Endothelial cell of umbilical vein (primary cell): Measurements from ENCODE around the gene EIF2AK2. TPM values are rescaled to one million over a fixed set of nuclear protein-coding genes. Genes with fewer than 3 reads are reported as not detected.

Source experiments
- BruUV-seq: library from RNA; stranded (reverse); fragments of 400-500 nt; replicated peaks from 2 replicates; lab custom pipeline; 2021; lab: Mats Ljungman, UMichigan
- CTCF ChIA-PET: fragments of 300-600, 350-600 bp; sonication (Branson Sonifier 250); formaldehyde crosslinking; loops from one replicate; lab custom pipeline; 2021; ENCODE audit warnings: antibody characterized with exemption, inconsistent platforms; lab: Charles Lee
- POLR2A ChIA-PET: fragments of 300-600, 350-600 bp; sonication (Branson Sonifier 250); formaldehyde crosslinking; loops from one replicate; lab custom pipeline; 2021; ENCODE audit warnings: antibody characterized with exemption, inconsistent platforms; lab: Charles Lee
- DNase-seq: peaks from one replicate; pipeline ENCODE4 v3.0.0-alpha.2; 2011; ENCODE audit warnings: low read depth, low spot score
- FAIRE-seq: peaks from 2 replicates; lab custom pipeline; 2011; peaks lifted over from hg19 to GRCh38; lab: Jason Lieb, UNC
- H2AFZ ChIP-seq: 2 replicates; pipeline ENCODE4 v1.6.0; 2012; ENCODE audit warnings: low read depth, low read length, control low read depth, inconsistent platforms
- H3K27ac ChIP-seq: 2 replicates; pipeline ENCODE4 v1.5.1; 2011; ENCODE audit warnings: low read depth, mild to moderate bottlenecking, control low read depth, low read length, moderate library complexity; ENCODE audit not compliant: insufficient read depth
- H3K27me3 ChIP-seq, 2 experiments: 2 replicates each; pipeline versions ENCODE4 v1.6.0 to v1.6.1; 2011; ENCODE audit warnings: low read length in 2 of 2, mixed read lengths in 1 of 2; ENCODE audit not compliant: control insufficient read depth in 2 of 2, insufficient read depth in 2 of 2
- H3K36me3 ChIP-seq, 2 experiments: 2 replicates in 1 of 2; 3 replicates in 1 of 2; pipeline ENCODE4 v1.5.1; 2011; ENCODE audit warnings: low read length in 2 of 2, mild to moderate bottlenecking in 1 of 2, moderate library complexity in 1 of 2; ENCODE audit not compliant: control insufficient read depth in 2 of 2, insufficient read depth in 2 of 2; ENCODE audit errors: extremely low read depth in 1 of 2
- H3K4me1 ChIP-seq: 3 replicates; pipeline ENCODE4 v1.5.1; 2011; ENCODE audit warnings: mild to moderate bottlenecking, low read length; ENCODE audit not compliant: control insufficient read depth, insufficient read depth; ENCODE audit errors: extremely low read depth
- H3K4me2 ChIP-seq: 2 replicates; pipeline ENCODE4 v1.6.1; 2011; ENCODE audit warnings: low read length, control low read depth, mixed read lengths; ENCODE audit not compliant: insufficient read depth
- H3K4me3 ChIP-seq, 3 experiments: fragments of 200-600 bp in 1 of 3; sonication (generic), shearing (Covaris generic) in 1 of 3; replicated peaks in 1 of 3; 2 replicates each; pipeline ENCODE4 v1.5.1; 2011 to 2016; ENCODE audit warnings: control low read depth in 3 of 3, low read length in 3 of 3, mild to moderate bottlenecking in 2 of 3, inconsistent platforms in 1 of 3, low read depth in 1 of 3, moderate library complexity in 1 of 3; ENCODE audit not compliant: insufficient read depth in 1 of 3
- H3K79me2 ChIP-seq: 2 replicates; pipeline ENCODE4 v1.6.0; 2012; ENCODE audit warnings: low read length, inconsistent platforms; ENCODE audit not compliant: control insufficient read depth, insufficient read depth
- H3K9ac ChIP-seq: replicated peaks from 2 replicates; pipeline ENCODE3; 2011; ENCODE audit warnings: low read length, control low read depth; ENCODE audit not compliant: insufficient read depth; ENCODE audit errors: extremely low read depth
- H3K9me1 ChIP-seq: replicated peaks from 3 replicates; pipeline ENCODE4 v1.6.0; 2011; ENCODE audit warnings: mild to moderate bottlenecking, low read length; ENCODE audit not compliant: control insufficient read depth, insufficient read depth; ENCODE audit errors: extremely low read depth
- H3K9me3 ChIP-seq: replicated peaks from 2 replicates; pipeline ENCODE4 v1.5.1; 2012; ENCODE audit warnings: low read length, inconsistent platforms; ENCODE audit not compliant: control insufficient read depth, insufficient read depth
- H4K20me1 ChIP-seq: replicated peaks from 2 replicates; pipeline ENCODE3; 2011; ENCODE audit warnings: mild to moderate bottlenecking, low read length; ENCODE audit not compliant: control insufficient read depth, insufficient read depth; ENCODE audit errors: extremely low read depth
- EZH2 ChIP-seq: IDR thresholded peaks from 2 replicates; pipeline ENCODE4 v1.6.1; 2012; ENCODE audit warnings: borderline replicate concordance, low read depth, mild to moderate bottlenecking, moderate library complexity, low read length, inconsistent platforms; ENCODE audit not compliant: severe bottlenecking
- GATA2 ChIP-seq: IDR thresholded peaks from 2 replicates; pipeline ENCODE4 v1.7.0; 2011; ENCODE audit warnings: low read depth, mild to moderate bottlenecking, moderate library complexity, mixed read lengths, low read length; ENCODE audit not compliant: insufficient read length, insufficient read depth
- MAX ChIP-seq: IDR thresholded peaks from 2 replicates; pipeline ENCODE4 v1.6.1; 2011; ENCODE audit not compliant: insufficient read depth, insufficient read length
- MYC ChIP-seq: IDR thresholded peaks from one replicate; pipeline ENCODE4 v1.6.1; 2011; ENCODE audit warnings: mild to moderate bottlenecking, low read depth, low read length
- dilution Hi-C: fragments of 300-500 bp; cut with MboI; formaldehyde crosslinking; loops from one replicate; pipeline ENCODE4 v1.15.0; 2019; ENCODE audit warnings: low sequenced_read_pairs; ENCODE audit not compliant: extremely low pct_ligation_motif_present
- intact Hi-C: fragments of 100-400 bp; cut with micrococcal nuclease; formaldehyde crosslinking; loops from one replicate; pipeline ENCODE4 v1.10.0; 2022
- polyA plus RNA-seq, 4 experiments: library from polyadenylated mRNA; depleted of rRNA in 3 of 4; stranded (reverse) in 3 of 4; unstranded in 1 of 4; fragments of >200 nt; gene quantifications; 2 replicates each; pipeline versions ENCODE4 v1.2.1 to v1.2.3, GENCODE V29; 2011 to 2012; ENCODE audit warnings: missing spikeins in 1 of 4
- total RNA-seq: library from RNA; stranded (reverse); gene quantifications from 2 replicates; pipeline ENCODE4 v1.2.3, GENCODE V29; 2021

Gene EIF2AK2
- total and polyA plus RNA-seq, 2 donors (not counting 3 experiments of a cell fraction or from before 2014, with no cell fraction given) = 8.0 to 41.1 TPM

DNA sequence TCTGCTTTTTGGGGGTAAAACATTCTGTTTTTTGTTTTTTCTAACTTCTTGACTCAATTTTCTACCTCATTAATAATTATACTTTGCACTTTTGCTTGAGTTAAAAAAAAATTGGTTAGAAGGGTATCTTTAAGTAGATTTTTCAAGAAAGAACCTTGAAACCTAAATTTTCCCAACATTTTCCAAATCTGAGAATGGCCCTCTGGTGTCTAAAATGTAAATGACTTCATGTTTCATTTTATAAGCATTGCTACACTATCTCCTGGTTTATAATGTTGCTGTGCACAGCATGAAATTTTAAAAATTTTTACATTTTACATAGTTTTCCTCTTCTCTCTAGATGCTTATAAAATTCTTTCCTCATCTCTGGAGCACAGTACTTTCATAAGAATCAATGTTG lies 14.2 kb downstream of the EIF2AK2 start:
- DNase-seq (no peak), FAIRE-seq (no peak)
- Histone ChIP-seq H3K4me1 (no peaks in the 10 kb centered on the region), H3K36me3 (peaks cover 9 to 24% of the 10 kb centered on the region in 2 experiments), H3K79me2 (no peaks in the 10 kb centered on the region), H3K4me3 (no peak overlapping the region), H3K4me2 (no peak overlapping the region), H3K27ac (no peak overlapping the region), H3K27me3 (no peaks in the 10 kb centered on the region), H3K9ac (no peak overlapping the region), H4K20me1 (no peaks in the 10 kb centered on the region), H2AFZ (no peak overlapping the region), H3K9me3 (no peaks in the 10 kb centered on the region), H3K9me1 (no peaks in the 10 kb centered on the region)
- BruUV-seq = no TSS peak
- POLR2A ChIA-PET = no interaction called here
- intact Hi-C loops (no loop called here), dilution Hi-C loops (no loop called here)
- TF ChIP-seq MYC (no peak), GATA2 (no peak)
- CTCF ChIA-PET = interaction anchor here (1.2 kb wide), 1 partner anchor 14 kb away, joined by 3 read pairs; the partner anchor contains the start of gene EIF2AK2

- TF ChIP-seq MAX (no peak), MYC (no peak), EZH2 (no peak)
- no peaks in the 10 kb centered on the region for H3K79me2 ChIP-seq
- H3K4me2 ChIP-seq = no peak overlapping the region
- no peaks in the 10 kb centered on the region for H3K27me3 ChIP-seq
- dilution Hi-C loops = no loop called here
- CTCF ChIA-PET = no interaction called here
- no peaks in the 10 kb centered on the region for H3K9me1 ChIP-seq
- FAIRE-seq = no peak
- H2AFZ ChIP-seq = no peak overlapping the region
- peaks cover 12 to 20% of the 10 kb centered on the region in 2 experiments for H3K36me3 ChIP-seq
- H4K20me1 ChIP-seq = no peaks in the 10 kb centered on the region
- POLR2A ChIA-PET = no interaction called here
- no peak for DNase-seq
- no peak overlapping the region for H3K4me3 ChIP-seq
- no peaks in the 10 kb centered on the region for H3K4me1 ChIP-seq
- no peaks in the 10 kb centered on the region for H3K9me3 ChIP-seq
- intact Hi-C loops = no loop called here
- no peak overlapping the region for H3K27ac ChIP-seq
- no peak overlapping the region for H3K9ac ChIP-seq
- no TSS peak for BruUV-seq
Measured at GRCh38 chr2:37132914-37133313, 23.9 kb downstream of the EIF2AK2 start.
